WTC11 (cell line): Measurements from ENCODE around the gene KDELR3.

Experiments used
- NFYB ChIP-seq: sonication (generic); formaldehyde crosslinking; conservative IDR thresholded peaks from 2 replicates; pipeline ENCODE4 v1.8.0; 2022; ENCODE audit warnings: low read depth, missing genetic modification reagents
- TEAD1 ChIP-seq: sonication (generic); formaldehyde crosslinking; IDR thresholded peaks from 2 replicates; pipeline ENCODE4 v1.8.0; 2022; ENCODE audit warnings: mild to moderate bottlenecking, missing genetic modification reagents
- ZNF317 ChIP-seq: sonication (generic); formaldehyde crosslinking; IDR thresholded peaks from 2 replicates; pipeline ENCODE4 v1.8.1; 2023; ENCODE audit warnings: low read depth, mild to moderate bottlenecking, moderate library complexity, missing genetic modification reagents, borderline replicate concordance
- TF ChIP-seq, protein P1 (sequence below): fragments of 200-600 bp; IDR thresholded peaks from 2 replicates; pipeline ENCODE4 v1.8.0; 2022; ENCODE audit warnings: antibody characterized with exemption
- TF ChIP-seq, protein P2 (sequence below): sonication (generic); formaldehyde crosslinking; IDR thresholded peaks from 2 replicates; pipeline ENCODE4 v1.8.0; 2022; ENCODE audit warnings: missing genetic modification reagents
- TF ChIP-seq, protein P3 (sequence below): sonication (generic); formaldehyde crosslinking; IDR thresholded peaks from 2 replicates; pipeline ENCODE4 v1.8.1; 2023; ENCODE audit warnings: mild to moderate bottlenecking, missing genetic modification reagents, borderline replicate concordance

DNA sequence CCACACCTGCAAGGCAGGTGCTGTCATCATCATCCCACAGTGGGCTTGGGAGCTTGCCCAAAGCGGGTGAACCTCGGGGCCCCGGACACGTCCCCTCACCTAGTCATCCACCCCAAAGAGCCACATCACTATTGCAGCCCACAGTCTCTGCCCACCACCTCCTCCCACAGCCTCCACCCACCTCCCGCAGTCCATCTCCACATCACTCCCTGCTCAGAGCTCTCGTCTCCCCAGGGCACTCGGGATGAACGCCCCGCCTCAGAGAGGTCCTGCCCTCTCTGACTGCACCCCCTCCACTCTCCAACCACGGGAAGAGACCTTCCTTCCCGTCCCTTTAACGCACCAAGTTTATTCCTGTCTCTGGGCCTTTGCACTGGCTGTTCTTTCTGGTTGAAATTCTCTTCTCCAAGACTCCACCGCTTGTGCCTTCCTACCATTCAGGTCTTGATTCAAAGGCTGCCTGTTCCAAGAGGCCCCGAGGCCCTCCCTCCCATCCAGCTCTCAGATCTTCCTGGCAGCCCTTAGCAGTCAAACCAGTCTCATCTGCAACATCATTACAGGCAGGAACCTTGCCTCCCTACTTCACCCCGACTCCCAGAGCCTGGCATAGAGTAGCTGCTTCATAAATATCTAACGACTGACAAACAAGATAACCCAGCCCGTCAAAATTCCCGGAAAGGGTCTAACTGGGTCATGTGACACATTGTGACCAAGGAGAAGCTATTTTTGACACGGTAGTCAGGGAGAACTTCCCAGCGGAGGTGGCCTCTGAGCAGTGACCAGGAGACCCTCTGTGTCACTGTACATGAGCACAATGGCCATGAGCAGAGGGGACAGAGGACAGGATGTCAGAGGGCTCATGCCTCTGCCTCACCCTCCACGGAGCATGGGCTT lies 24.0 kb upstream of the KDELR3 start:
- TF ChIP-seq, protein P1, sequence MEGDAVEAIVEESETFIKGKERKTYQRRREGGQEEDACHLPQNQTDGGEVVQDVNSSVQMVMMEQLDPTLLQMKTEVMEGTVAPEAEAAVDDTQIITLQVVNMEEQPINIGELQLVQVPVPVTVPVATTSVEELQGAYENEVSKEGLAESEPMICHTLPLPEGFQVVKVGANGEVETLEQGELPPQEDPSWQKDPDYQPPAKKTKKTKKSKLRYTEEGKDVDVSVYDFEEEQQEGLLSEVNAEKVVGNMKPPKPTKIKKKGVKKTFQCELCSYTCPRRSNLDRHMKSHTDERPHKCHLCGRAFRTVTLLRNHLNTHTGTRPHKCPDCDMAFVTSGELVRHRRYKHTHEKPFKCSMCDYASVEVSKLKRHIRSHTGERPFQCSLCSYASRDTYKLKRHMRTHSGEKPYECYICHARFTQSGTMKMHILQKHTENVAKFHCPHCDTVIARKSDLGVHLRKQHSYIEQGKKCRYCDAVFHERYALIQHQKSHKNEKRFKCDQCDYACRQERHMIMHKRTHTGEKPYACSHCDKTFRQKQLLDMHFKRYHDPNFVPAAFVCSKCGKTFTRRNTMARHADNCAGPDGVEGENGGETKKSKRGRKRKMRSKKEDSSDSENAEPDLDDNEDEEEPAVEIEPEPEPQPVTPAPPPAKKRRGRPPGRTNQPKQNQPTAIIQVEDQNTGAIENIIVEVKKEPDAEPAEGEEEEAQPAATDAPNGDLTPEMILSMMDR: no peak
- TF ChIP-seq NFYB (CRISPR knock-in tag): no peak
- TF ChIP-seq, protein P2, sequence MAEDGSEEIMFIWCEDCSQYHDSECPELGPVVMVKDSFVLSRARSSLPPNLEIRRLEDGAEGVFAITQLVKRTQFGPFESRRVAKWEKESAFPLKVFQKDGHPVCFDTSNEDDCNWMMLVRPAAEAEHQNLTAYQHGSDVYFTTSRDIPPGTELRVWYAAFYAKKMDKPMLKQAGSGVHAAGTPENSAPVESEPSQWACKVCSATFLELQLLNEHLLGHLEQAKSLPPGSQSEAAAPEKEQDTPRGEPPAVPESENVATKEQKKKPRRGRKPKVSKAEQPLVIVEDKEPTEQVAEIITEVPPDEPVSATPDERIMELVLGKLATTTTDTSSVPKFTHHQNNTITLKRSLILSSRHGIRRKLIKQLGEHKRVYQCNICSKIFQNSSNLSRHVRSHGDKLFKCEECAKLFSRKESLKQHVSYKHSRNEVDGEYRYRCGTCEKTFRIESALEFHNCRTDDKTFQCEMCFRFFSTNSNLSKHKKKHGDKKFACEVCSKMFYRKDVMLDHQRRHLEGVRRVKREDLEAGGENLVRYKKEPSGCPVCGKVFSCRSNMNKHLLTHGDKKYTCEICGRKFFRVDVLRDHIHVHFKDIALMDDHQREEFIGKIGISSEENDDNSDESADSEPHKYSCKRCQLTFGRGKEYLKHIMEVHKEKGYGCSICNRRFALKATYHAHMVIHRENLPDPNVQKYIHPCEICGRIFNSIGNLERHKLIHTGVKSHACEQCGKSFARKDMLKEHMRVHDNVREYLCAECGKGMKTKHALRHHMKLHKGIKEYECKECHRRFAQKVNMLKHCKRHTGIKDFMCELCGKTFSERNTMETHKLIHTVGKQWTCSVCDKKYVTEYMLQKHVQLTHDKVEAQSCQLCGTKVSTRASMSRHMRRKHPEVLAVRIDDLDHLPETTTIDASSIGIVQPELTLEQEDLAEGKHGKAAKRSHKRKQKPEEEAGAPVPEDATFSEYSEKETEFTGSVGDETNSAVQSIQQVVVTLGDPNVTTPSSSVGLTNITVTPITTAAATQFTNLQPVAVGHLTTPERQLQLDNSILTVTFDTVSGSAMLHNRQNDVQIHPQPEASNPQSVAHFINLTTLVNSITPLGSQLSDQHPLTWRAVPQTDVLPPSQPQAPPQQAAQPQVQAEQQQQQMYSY (CRISPR knock-in tag): no peak
- no peak for TF ChIP-seq TEAD1 (CRISPR knock-in tag)
- no peak for TF ChIP-seq ZNF317 (CRISPR knock-in tag)
- TF ChIP-seq, protein P3, sequence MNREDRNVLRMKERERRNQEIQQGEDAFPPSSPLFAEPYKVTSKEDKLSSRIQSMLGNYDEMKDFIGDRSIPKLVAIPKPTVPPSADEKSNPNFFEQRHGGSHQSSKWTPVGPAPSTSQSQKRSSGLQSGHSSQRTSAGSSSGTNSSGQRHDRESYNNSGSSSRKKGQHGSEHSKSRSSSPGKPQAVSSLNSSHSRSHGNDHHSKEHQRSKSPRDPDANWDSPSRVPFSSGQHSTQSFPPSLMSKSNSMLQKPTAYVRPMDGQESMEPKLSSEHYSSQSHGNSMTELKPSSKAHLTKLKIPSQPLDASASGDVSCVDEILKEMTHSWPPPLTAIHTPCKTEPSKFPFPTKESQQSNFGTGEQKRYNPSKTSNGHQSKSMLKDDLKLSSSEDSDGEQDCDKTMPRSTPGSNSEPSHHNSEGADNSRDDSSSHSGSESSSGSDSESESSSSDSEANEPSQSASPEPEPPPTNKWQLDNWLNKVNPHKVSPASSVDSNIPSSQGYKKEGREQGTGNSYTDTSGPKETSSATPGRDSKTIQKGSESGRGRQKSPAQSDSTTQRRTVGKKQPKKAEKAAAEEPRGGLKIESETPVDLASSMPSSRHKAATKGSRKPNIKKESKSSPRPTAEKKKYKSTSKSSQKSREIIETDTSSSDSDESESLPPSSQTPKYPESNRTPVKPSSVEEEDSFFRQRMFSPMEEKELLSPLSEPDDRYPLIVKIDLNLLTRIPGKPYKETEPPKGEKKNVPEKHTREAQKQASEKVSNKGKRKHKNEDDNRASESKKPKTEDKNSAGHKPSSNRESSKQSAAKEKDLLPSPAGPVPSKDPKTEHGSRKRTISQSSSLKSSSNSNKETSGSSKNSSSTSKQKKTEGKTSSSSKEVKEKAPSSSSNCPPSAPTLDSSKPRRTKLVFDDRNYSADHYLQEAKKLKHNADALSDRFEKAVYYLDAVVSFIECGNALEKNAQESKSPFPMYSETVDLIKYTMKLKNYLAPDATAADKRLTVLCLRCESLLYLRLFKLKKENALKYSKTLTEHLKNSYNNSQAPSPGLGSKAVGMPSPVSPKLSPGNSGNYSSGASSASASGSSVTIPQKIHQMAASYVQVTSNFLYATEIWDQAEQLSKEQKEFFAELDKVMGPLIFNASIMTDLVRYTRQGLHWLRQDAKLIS: no peak
